OCI-M1 (cell line): ENCODE measurements around the gene C19orf25.

ENCODE experiments used
- DNase-seq: peaks from one replicate; lab custom pipeline; 2025; lab: John Stamatoyannopoulos, UW

Gene C19orf25

GRCh38 chr19:1466461-1467214 is 12.4 kb downstream of the C19orf25 start:
- DNase-seq = no peak

DNA sequence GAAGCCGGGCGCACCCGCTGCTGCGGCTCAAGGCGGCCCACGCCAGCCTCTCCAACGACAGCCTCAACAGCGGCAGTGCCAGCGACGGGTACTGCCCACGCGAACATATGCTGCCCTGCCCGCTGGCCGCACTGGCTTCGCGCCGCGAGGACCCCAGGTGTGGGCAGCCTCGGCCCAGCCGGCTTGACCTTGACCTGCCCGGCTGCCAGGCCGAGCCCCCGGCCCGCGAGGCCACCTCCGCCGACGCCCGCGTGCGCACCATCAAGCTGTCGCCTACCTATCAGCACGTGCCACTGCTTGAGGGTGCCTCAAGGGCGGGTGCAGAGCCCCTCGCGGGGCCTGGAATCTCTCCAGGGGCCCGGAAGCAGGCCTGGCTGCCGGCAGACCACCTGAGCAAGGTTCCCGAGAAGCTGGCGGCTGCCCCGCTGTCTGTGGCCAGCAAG is 13.0 kb downstream of the C19orf25 start:
- no peak for DNase-seq

DNA sequence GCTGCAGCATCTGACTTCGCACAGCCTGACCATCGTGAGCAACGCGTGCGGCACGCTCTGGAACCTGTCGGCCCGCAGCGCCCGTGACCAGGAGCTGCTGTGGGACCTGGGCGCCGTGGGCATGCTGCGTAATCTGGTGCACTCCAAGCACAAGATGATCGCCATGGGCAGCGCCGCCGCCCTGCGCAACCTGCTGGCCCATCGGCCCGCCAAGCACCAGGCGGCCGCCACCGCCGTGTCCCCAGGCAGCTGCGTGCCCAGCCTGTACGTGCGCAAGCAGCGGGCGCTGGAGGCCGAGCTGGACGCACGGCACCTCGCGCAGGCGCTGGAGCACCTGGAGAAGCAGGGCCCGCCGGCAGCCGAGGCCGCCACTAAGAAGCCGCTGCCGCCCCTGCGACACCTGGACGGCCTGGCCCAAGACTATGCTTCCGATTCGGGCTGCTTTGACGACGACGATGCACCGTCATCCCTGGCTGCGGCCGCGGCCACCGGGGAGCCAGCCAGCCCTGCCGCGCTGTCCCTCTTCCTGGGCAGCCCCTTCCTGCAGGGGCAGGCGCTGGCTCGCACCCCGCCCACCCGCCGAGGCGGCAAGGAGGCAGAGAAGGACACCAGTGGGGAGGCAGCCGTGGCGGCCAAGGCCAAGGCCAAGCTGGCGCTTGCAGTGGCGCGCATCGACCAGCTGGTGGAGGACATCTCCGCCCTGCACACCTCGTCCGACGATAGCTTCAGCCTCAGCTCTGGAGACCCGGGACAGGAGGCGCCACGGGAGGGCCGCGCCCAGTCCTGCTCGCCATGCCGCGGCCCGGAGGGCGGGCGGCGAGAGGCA is 13.6 kb downstream of the C19orf25 start:
- no peak for DNase-seq

DNA sequence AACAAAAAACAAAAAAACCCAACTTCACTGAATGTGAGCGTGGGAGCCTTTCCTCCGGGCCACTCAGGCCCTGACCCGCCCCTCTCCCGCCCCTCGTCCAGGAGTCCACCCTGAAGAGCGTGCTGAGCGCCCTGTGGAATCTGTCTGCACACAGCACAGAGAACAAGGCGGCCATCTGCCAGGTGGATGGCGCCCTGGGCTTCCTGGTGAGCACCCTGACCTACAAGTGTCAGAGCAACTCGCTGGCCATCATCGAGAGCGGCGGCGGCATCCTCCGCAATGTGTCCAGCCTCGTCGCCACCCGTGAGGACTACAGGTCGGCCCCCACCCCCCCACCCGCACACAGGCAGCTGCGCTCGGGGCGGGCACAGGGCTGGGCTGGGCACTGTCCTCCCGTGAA is 17.2 kb downstream of the C19orf25 start:
- DNase-seq = no peak

- no peak for DNase-seq
Observed at GRCh38 chr19:1460033-1460995, 18.7 kb downstream of the C19orf25 start.

- DNase-seq = no peak
Observed at GRCh38 chr19:1459479-1459878, 19.5 kb downstream of the C19orf25 start.

- DNase-seq = no peak
Observed at GRCh38 chr19:1457892-1458291, 21.1 kb downstream of the C19orf25 start.

- no peak for DNase-seq
Observed at GRCh38 chr19:1457031-1457739, 21.8 kb downstream of the C19orf25 start.

GRCh38 chr19:1456121-1456900 is 22.7 kb downstream of the C19orf25 start:
- DNase-seq = no peak

DNA sequence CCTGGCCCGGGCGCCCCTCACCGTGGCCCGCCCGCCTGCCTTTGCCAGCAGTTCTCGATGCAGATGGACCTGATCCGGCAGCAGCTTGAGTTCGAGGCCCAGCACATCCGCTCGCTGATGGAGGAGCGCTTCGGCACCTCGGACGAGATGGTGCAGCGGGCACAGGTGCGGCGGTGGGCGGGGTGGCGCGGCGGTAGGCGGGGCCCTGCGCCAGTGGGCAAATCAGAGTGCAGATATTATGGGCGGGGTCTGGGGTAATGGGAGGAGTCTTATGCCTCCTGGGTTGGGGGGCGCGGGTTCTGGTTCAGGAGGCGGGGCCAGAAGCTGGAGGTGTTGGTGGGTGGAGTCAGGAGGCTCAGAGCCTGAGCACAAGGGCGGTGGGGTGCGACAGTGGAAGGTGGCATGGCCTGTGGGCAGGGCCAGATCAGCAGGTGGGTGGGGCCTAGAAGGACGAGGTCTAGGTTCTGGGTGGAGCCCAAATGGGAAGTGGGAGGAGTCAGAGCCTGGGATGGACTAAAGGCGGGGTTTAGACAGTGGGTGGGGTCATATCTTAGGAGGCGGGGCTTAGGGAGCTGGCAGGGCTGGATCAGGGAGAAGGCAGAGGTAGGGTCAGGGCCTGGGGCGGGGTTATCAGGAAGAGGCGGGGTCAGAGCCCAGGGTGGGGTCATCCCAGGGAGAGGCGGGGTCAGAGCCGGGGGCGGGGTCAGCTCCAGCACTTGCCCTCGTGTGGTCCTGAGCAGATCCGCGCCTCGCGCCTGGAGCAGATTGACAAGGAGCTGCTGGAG is 23.5 kb downstream of the C19orf25 start:
- peak; percentile 72 for DNase-seq

GRCh38 chr19:1455002-1455335 is 24.0 kb downstream of the C19orf25 start:
- DNase-seq = peak; percentile 2

- DNase-seq = peak; percentile 67
Observed at GRCh38 chr19:1453525-1454364, 25.3 kb downstream of the C19orf25 start.

DNA sequence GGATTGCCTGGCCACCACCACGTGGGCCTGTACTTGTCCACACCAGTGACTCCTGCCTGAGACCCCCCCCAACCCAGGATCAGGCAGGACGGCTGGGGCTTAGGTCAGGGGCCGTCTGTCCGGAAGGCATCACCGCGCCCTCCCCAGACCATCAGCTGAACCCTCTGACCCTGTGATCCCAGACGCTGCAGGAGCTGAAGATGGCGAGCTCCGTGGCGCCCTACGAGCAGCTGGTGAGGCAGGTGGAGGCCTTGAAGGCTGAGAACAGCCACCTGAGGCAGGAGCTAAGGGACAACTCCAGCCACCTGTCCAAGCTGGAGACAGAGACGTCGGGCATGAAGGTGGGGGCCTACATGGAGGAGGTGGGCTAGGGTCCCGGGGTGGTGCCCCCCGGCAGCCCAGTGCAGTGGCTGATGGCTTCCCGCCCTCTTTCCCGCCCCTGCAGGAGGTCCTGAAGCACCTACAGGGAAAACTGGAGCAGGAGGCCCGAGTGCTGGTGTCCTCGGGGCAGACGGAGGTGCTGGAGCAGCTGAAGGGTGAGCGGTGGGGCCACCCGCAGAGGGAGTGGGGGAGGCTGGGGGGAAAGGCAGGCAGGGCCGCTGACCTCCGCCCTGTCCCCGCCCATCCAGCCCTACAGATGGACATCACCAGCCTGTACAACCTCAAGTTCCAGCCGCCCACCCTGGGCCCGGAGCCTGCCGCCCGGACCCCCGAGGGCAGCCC is 26.1 kb downstream of the C19orf25 start:
- DNase-seq = no peak

- DNase-seq = no peak
Observed at GRCh38 chr19:1451916-1452801, 26.9 kb downstream of the C19orf25 start.

DNA sequence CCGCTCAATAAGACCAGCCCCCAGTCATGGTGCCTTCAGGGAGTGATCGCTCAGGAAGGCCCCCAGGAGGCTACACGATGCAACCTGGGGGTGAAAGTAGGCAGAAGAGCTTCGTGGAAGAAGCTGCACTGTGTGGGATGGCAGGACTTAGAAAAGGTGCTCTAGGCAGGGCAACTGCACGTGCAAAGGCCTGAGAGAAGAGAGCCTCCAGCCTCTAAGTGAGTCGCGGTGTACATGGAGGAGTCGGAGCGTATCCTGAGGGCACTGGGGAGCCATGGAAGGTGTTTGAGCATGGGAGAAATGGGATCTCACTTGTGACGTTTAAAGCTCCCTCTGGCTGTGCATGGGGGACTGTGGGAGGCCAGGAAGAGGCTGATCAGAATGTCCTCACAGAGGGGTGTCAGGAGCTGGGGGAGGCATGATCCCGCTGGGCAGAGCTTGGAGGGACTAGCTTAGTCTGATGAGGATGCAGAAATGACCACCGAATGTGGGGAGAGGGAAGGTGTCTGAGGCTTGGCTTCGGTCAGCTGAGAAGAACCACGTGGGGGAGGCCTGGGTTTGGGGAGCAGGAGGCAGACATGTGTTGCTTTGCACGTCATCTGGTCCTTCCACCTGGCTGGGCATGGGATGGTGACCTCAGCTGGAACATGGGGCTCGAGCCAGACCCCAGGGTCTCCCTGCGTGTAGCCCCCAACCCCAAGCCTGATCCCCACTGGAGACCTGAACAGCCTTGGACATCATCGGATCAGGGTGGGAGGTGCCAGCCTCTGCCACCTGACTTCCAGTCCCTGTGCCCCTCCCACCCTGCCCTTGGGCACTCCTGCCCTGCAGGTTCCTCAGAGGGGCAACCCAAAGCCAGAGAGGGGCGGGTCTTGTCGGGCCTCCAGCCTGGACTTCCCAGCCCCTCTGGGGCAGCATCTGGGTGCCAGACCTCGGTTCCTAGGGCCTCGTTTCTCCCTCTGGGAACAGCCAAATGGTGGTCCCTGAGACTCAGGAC is 28.0 kb downstream of the C19orf25 start:
- DNase-seq = no peak
